ENCODE measurements around the gene MAST2.

MAST2 gene

DNA sequence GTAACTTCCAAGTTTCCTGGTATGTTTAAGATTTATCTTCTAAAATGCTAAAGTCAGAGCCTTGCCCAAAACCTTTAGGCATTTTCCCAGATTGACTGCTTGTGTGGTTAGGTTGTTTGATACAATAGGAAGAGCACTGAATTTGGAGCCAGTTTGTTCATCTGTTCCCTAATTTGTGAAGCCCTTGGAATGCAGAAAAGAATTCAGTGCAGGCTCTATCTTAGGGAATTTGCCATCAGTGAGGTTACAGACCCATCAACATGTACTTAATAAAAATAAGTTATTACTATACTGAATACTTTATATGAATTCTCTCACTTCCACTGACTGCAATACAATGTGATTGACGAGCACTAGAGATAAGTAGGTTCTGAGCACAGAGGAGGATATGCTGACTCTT, 208.8 kb downstream of the MAST2 start:
- Histone ChIP-seq H3K79me2 (ENCODE audit: low read length) (no peaks in the 10 kb centered on the region), H3K36me3 (replicated peaks; ENCODE audit: insufficient read depth, low read length) (no peaks in the 10 kb centered on the region)

DNA sequence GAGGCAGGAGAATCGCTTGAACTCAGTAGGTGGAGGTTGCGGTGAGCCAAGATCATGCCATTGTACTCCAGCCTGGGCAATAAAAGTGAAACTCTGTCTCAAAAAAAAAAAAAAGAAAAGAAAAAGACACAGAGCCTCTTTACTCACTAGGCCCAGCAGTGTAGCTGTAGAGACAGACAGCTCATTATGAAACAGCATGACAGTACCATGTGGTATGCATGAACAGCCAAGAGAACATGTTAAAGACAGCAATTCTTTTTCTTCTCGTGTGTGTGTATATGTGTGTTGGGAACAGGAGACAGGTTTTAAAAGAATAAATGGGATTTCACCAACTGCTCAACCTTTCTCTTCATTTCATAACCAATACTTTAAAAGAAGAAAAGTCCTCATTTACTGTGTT, 210.2 kb downstream of the MAST2 start:
- Histone ChIP-seq H3K4me3 (ENCODE audit: low read length) (no peak overlapping the region), H3K9ac (ENCODE audit: low read length) (no peak overlapping the region), H3K27me3 (replicated peaks; ENCODE audit: insufficient read depth, low read length) (no peaks in the 10 kb centered on the region), H4K20me1 (ENCODE audit: insufficient read depth, low read length) (no peaks in the 10 kb centered on the region), H3K27ac (ENCODE audit: low read length) (no peak overlapping the region), H3K9me2 (replicated peaks; ENCODE audit: insufficient read depth, low read length) (no peaks in the 10 kb centered on the region), H3K4me2 (ENCODE audit: low read depth, low read length) (no peak overlapping the region), H3K9me3 (replicated peaks; ENCODE audit: insufficient read depth, low read length) (no peaks in the 10 kb centered on the region), H3F3A (ENCODE audit: insufficient read depth, low read length) (no peaks in the 10 kb centered on the region), H3K79me2 (ENCODE audit: low read length) (no peaks in the 10 kb centered on the region), H3K36me3 (replicated peaks; ENCODE audit: insufficient read depth, low read length) (no peaks in the 10 kb centered on the region), H2AFZ (ENCODE audit: low read length) (no peak overlapping the region), H3K4me1 (ENCODE audit: low read length) (no peaks in the 10 kb centered on the region)
- TF ChIP-seq EZH2phosphoT487 (IDR thresholded peaks at IDR 0.05; ENCODE audit: low read length) = no peak
- TF ChIP-seq CTCF (IDR thresholded peaks at IDR 0.05; ENCODE audit: low read length) = no peak
- TF ChIP-seq EZH2 (optimal IDR thresholded peaks at IDR 0.05; ENCODE audit: low read depth, low read length) = no peak
- DNase-seq = no peak

More for the DNA sequence above, 208.8 kb downstream of the MAST2 start:
- Histone ChIP-seq H3F3A (ENCODE audit: insufficient read depth, low read length) (no peaks in the 10 kb centered on the region), H3K27ac (ENCODE audit: low read length) (no peak overlapping the region), H4K20me1 (ENCODE audit: insufficient read depth, low read length) (no peaks in the 10 kb centered on the region), H3K9ac (ENCODE audit: low read length) (no peak overlapping the region), H3K9me3 (replicated peaks; ENCODE audit: insufficient read depth, low read length) (no peaks in the 10 kb centered on the region), H2AFZ (ENCODE audit: low read length) (no peak overlapping the region), H3K4me2 (ENCODE audit: low read depth, low read length) (no peak overlapping the region), H3K4me3 (ENCODE audit: low read length) (no peak overlapping the region), H3K27me3 (replicated peaks; ENCODE audit: insufficient read depth, low read length) (no peaks in the 10 kb centered on the region), H3K4me1 (ENCODE audit: low read length) (no peaks in the 10 kb centered on the region), H3K9me2 (replicated peaks; ENCODE audit: insufficient read depth, low read length) (no peaks in the 10 kb centered on the region)
- TF ChIP-seq EZH2phosphoT487 (IDR thresholded peaks at IDR 0.05; ENCODE audit: low read length) (no peak), EZH2 (optimal IDR thresholded peaks at IDR 0.05; ENCODE audit: low read depth, low read length) (no peak), CTCF (IDR thresholded peaks at IDR 0.05; ENCODE audit: low read length) (no peak)
- DNase-seq = no peak

- no peaks in the 10 kb centered on the region for H3K9me3 ChIP-seq (replicated peaks; ENCODE audit: insufficient read depth, low read length)
- no peaks in the 10 kb centered on the region for H3K79me2 ChIP-seq (ENCODE audit: low read length)
- no peaks in the 10 kb centered on the region for H3F3A ChIP-seq (ENCODE audit: insufficient read depth, low read length)
- H3K9me2 ChIP-seq (replicated peaks; ENCODE audit: insufficient read depth, low read length) = no peaks in the 10 kb centered on the region
- no peak overlapping the region for H3K27ac ChIP-seq (ENCODE audit: low read length)
- H3K36me3 ChIP-seq (replicated peaks; ENCODE audit: insufficient read depth, low read length) = no peaks in the 10 kb centered on the region
- no peak for DNase-seq
- H4K20me1 ChIP-seq (ENCODE audit: insufficient read depth, low read length) = no peaks in the 10 kb centered on the region
- no peak overlapping the region for H3K4me3 ChIP-seq (ENCODE audit: low read length)
- no peaks in the 10 kb centered on the region for H3K4me1 ChIP-seq (ENCODE audit: low read length)
- H2AFZ ChIP-seq (ENCODE audit: low read length) = no peak overlapping the region
- no peak overlapping the region for H3K4me2 ChIP-seq (ENCODE audit: low read depth, low read length)
- no peak overlapping the region for H3K9ac ChIP-seq (ENCODE audit: low read length)
- H3K27me3 ChIP-seq (replicated peaks; ENCODE audit: insufficient read depth, low read length) = no peaks in the 10 kb centered on the region
- no peak for TF ChIP-seq EZH2 (optimal IDR thresholded peaks at IDR 0.05; ENCODE audit: low read depth, low read length)
- TF ChIP-seq EZH2phosphoT487 (IDR thresholded peaks at IDR 0.05; ENCODE audit: low read length) = no peak
- TF ChIP-seq CTCF (IDR thresholded peaks at IDR 0.05; ENCODE audit: low read length) = no peak
Observed at GRCh38 chr1:46017876-46018503, 214.6 kb downstream of the MAST2 start.
